ENCODE data around the gene TNS3. TPM values are rescaled to one million over a fixed set of nuclear protein-coding genes. Genes with fewer than 3 reads are reported as not detected.

The TNS3 gene
- total and polyA plus RNA-seq, 2 donors (not counting 3 experiments of a cell fraction or from before 2014, with no cell fraction given): 10.4 to 45.1 TPM

- DNase-seq (ENCODE audit: low read depth, low spot score): no peak
- H3K9ac ChIP-seq (replicated peaks; ENCODE audit: extremely low read depth, insufficient read depth, low read length): no peak overlapping the region
- no TSS peak for BruUV-seq (replicated peaks)
Observed at GRCh38 chr7:47557694-47558670, 23.9 kb downstream of the TNS3 start.

More at GRCh38 chr7:47557694-47558670, 23.9 kb downstream of the TNS3 start:
- no peaks in the 10 kb centered on the region for H3K79me2 ChIP-seq (ENCODE audit: control insufficient read depth, insufficient read depth, low read length)
- no peaks in the 10 kb centered on the region for H3K9me1 ChIP-seq (replicated peaks; ENCODE audit: control insufficient read depth, extremely low read depth, insufficient read depth, low read length)
- TF ChIP-seq FOS (IDR thresholded peaks at IDR 0.05; ENCODE audit: borderline replicate concordance, insufficient read depth, low read length) (no peak), EZH2 (IDR thresholded peaks at IDR 0.05; ENCODE audit: borderline replicate concordance, low read depth, low read length, severe bottlenecking) (no peak), JUN (IDR thresholded peaks at IDR 0.05; ENCODE audit: borderline replicate concordance, insufficient read depth, insufficient read length, low read depth) (no peak), CTCF (IDR thresholded peaks at IDR 0.05; ENCODE audit: extremely low read depth in 1 of 2, insufficient read depth in 1 of 2, low read depth in 1 of 2, low read length in 2 of 2) (no peak), MYC (IDR thresholded peaks at IDR 0.05; ENCODE audit: low read depth, low read length) (no peak), POLR2AphosphoS5 (IDR thresholded peaks at IDR 0.05; ENCODE audit: insufficient read depth, low read depth, low read length) (no peak), POLR2A (IDR thresholded peaks at IDR 0.05; ENCODE audit: low read depth, low read length) (no peak), MAX (IDR thresholded peaks at IDR 0.05; ENCODE audit: insufficient read depth, insufficient read length) (no peak), GATA2 (IDR thresholded peaks at IDR 0.05; ENCODE audit: insufficient read depth, insufficient read length, low read depth, low read length) (no peak)
- no peak overlapping the region for H3K4me2 ChIP-seq (ENCODE audit: insufficient read depth, low read length)
- FAIRE-seq: no peak
- intact Hi-C loops (cut with micrococcal nuclease): no loop called here
- H2AFZ ChIP-seq (ENCODE audit: low read depth, low read length): no peak overlapping the region
- ChIA-PET CTCF (no interaction called here), POLR2A (no interaction called here)
- no peaks in the 10 kb centered on the region for H3K36me3 ChIP-seq (ENCODE audit: control insufficient read depth in 2 of 2, extremely low read depth in 1 of 2, insufficient read depth in 2 of 2, low read length in 2 of 2)
- no peaks in the 10 kb centered on the region for H3K9me3 ChIP-seq (replicated peaks; ENCODE audit: control insufficient read depth, insufficient read depth, low read length)
- H3K4me3 ChIP-seq (replicated peaks in 1 of 3; ENCODE audit: insufficient read depth in 1 of 3, low read depth in 1 of 3, low read length in 3 of 3): no peak overlapping the region
- peaks cover 4% of the 10 kb centered on the region for H3K4me1 ChIP-seq (ENCODE audit: control insufficient read depth, extremely low read depth, insufficient read depth, low read length)
- H4K20me1 ChIP-seq (replicated peaks; ENCODE audit: control insufficient read depth, extremely low read depth, insufficient read depth, low read length): no peaks in the 10 kb centered on the region
- H3K27me3 ChIP-seq (ENCODE audit: control insufficient read depth in 2 of 2, insufficient read depth in 2 of 2, low read length in 2 of 2): no peaks in the 10 kb centered on the region
- H3K27ac ChIP-seq (ENCODE audit: insufficient read depth, low read depth, low read length): no peak overlapping the region
- dilution Hi-C loops (cut with MboI; ENCODE audit: extremely low pct_ligation_motif_present, low sequenced_read_pairs): no loop called here

Measured in endothelial cell of umbilical vein (primary cell).